Measurements from ENCODE around the gene TNFSF13B. TPM values are rescaled to one million over a fixed set of nuclear protein-coding genes. Genes with fewer than 3 reads are reported as not detected.

Gene TNFSF13B
- total RNA-seq, 2 experiments from 2014 or later, result 2.0 to 2.6 TPM

GRCh38 chr13:108357228-108357627 is 87.7 kb downstream of the TNFSF13B start:
- no peak overlapping the region for H3K4me3 Mint-ChIP-seq
- CTCF ChIA-PET, result no interaction called here
- no peak overlapping the region for H3K27ac Mint-ChIP-seq
- no peaks in the 10 kb centered on the region for H3K4me1 Mint-ChIP-seq (ENCODE audit: low read depth)
- no peaks in the 10 kb centered on the region for H3K27me3 Mint-ChIP-seq (ENCODE audit: low read depth)
- no peak for DNase-seq
- no peaks in the 10 kb centered on the region for H3K36me3 Mint-ChIP-seq (ENCODE audit: low read depth)
- H3K9me3 Mint-ChIP-seq, result no peaks in the 10 kb centered on the region
- intact Hi-C loops (cut with micrococcal nuclease), result no loop called here

Other genes starting within 250 kb of the TNFSF13B start
- 1 to 10 TPM; 4.9 to 5.4 TPM for gene LIG4, start 54.2 kb upstream of the TNFSF13B start, total RNA-seq
- 1 to 10 TPM; 3.4 to 3.8 TPM for gene ABHD13, start 51.3 kb upstream of the TNFSF13B start, total RNA-seq

All from activated naive CD4-positive, alpha-beta T cell treated with anti-CD3 and anti-CD28 coated beads for 36 hours (primary cell).